ENCODE results near the gene NKAIN2. TPM values are rescaled to one million over a fixed set of nuclear protein-coding genes. Genes with fewer than 3 reads are reported as not detected.

Gene NKAIN2
- total RNA-seq, 1 experiment from 2014 or later = not detected

DNA sequence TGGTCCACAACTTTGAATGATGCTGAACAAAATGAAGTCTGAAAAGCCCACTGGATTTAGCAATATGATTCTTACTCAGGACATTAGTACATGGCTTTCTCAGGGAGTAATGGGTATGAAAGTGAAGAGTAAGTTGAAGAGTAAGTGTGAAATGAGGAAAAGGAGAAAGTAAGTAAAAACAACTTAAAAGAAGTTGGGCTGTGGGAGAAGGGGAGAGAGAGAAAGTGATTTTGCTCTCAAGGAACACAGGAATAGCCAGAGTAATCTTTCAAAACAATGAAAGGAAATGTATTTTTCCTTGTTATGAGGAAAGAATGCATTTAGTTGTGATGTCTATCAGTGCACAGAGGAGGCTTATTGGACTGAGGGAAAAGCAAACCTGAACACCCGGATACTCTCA, 39.8 kb upstream of the NKAIN2 start:
- Histone ChIP-seq H3K27ac (ENCODE audit: low read depth, low read length) (no peak overlapping the region), H3K4me1 (ENCODE audit: control insufficient read depth in 1 of 2, insufficient read depth in 2 of 2, low read length in 2 of 2) (no peaks in the 10 kb centered on the region), H3K36me3 (ENCODE audit: control insufficient read depth in 1 of 2, insufficient read depth in 2 of 2, low read length in 2 of 2) (no peaks in the 10 kb centered on the region), H2AFZ (ENCODE audit: low read depth, low read length, poor library complexity, severe bottlenecking) (no peak overlapping the region), H3K4me2 (ENCODE audit: low read length) (no peak overlapping the region), H3K9me2 (ENCODE audit: insufficient read depth) (no peaks in the 10 kb centered on the region), H3K27me3 (ENCODE audit: insufficient read depth, low read length) (0 out of 2 replicates have a peak, but pooled peaks cover 4% of the 10 kb centered on the region), H3K9me3 (ENCODE audit: control insufficient read depth in 1 of 2, insufficient read depth in 1 of 2, low read depth in 1 of 2, low read length in 2 of 2) (no peaks in the 10 kb centered on the region), H4K20me1 (ENCODE audit: insufficient read depth) (no peaks in the 10 kb centered on the region), H3K9ac (ENCODE audit: low read length) (no peak overlapping the region), H3K79me2 (ENCODE audit: insufficient read depth, low read length) (no peaks in the 10 kb centered on the region), H3K4me3 (replicated peaks in 1 of 2; ENCODE audit: low read depth in 1 of 2, low read length in 2 of 2) (no peak overlapping the region)
- TF ChIP-seq YY1 (IDR thresholded peaks at IDR 0.05; ENCODE audit: extremely low read depth, insufficient replicate concordance, low read depth, low read length) = no peak
- no peak for TF ChIP-seq EGR1 (IDR thresholded peaks at IDR 0.05; ENCODE audit: low read depth)
- TF ChIP-seq, protein P1, sequence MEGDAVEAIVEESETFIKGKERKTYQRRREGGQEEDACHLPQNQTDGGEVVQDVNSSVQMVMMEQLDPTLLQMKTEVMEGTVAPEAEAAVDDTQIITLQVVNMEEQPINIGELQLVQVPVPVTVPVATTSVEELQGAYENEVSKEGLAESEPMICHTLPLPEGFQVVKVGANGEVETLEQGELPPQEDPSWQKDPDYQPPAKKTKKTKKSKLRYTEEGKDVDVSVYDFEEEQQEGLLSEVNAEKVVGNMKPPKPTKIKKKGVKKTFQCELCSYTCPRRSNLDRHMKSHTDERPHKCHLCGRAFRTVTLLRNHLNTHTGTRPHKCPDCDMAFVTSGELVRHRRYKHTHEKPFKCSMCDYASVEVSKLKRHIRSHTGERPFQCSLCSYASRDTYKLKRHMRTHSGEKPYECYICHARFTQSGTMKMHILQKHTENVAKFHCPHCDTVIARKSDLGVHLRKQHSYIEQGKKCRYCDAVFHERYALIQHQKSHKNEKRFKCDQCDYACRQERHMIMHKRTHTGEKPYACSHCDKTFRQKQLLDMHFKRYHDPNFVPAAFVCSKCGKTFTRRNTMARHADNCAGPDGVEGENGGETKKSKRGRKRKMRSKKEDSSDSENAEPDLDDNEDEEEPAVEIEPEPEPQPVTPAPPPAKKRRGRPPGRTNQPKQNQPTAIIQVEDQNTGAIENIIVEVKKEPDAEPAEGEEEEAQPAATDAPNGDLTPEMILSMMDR (IDR thresholded peaks at IDR 0.05 in 2 of 3, conservative IDR thresholded peaks at IDR 0.05 in 1 of 3; ENCODE audit: borderline replicate concordance in 1 of 3, insufficient read depth in 1 of 3, low read depth in 2 of 3, low read length in 2 of 3) = no peak
- TF ChIP-seq ZFX (IDR thresholded peaks at IDR 0.05) = no peak
- TF ChIP-seq, protein P2, sequence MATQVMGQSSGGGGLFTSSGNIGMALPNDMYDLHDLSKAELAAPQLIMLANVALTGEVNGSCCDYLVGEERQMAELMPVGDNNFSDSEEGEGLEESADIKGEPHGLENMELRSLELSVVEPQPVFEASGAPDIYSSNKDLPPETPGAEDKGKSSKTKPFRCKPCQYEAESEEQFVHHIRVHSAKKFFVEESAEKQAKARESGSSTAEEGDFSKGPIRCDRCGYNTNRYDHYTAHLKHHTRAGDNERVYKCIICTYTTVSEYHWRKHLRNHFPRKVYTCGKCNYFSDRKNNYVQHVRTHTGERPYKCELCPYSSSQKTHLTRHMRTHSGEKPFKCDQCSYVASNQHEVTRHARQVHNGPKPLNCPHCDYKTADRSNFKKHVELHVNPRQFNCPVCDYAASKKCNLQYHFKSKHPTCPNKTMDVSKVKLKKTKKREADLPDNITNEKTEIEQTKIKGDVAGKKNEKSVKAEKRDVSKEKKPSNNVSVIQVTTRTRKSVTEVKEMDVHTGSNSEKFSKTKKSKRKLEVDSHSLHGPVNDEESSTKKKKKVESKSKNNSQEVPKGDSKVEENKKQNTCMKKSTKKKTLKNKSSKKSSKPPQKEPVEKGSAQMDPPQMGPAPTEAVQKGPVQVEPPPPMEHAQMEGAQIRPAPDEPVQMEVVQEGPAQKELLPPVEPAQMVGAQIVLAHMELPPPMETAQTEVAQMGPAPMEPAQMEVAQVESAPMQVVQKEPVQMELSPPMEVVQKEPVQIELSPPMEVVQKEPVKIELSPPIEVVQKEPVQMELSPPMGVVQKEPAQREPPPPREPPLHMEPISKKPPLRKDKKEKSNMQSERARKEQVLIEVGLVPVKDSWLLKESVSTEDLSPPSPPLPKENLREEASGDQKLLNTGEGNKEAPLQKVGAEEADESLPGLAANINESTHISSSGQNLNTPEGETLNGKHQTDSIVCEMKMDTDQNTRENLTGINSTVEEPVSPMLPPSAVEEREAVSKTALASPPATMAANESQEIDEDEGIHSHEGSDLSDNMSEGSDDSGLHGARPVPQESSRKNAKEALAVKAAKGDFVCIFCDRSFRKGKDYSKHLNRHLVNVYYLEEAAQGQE (IDR thresholded peaks at IDR 0.05; ENCODE audit: low read depth) = no peak
- TF ChIP-seq SRF (IDR thresholded peaks at IDR 0.05; ENCODE audit: low read depth) = no peak
- TF ChIP-seq ELF1 (IDR thresholded peaks at IDR 0.05; ENCODE audit: borderline replicate concordance, low read depth) = no peak
- TF ChIP-seq POLR2AphosphoS5 (IDR thresholded peaks at IDR 0.05; ENCODE audit: low read depth, low read length) = no peak
- TF ChIP-seq CEBPB (IDR thresholded peaks at IDR 0.05; ENCODE audit: low read depth) = no peak
- DNase-seq (ENCODE audit: low read depth, low spot score) (no peak), ATAC-seq (no peak)
- BruUV-seq (replicated peaks) = no TSS peak
- intact Hi-C loops (cut with micrococcal nuclease) = no loop called here
- ChIA-PET POLR2A (no interaction called here), RAD21 (ENCODE audit: low non-redundant PET in 1 of 2, low total read pairs in 2 of 2, uncharacterized antibody in 2 of 2, unreplicated experiment in 2 of 2) (no interaction called here), CTCF (no interaction called here)
